ENCODE measurements around the gene ADGRV1. TPM values are rescaled to one million over a fixed set of nuclear protein-coding genes. Genes with fewer than 3 reads are reported as not detected.
"Not testable (repeated sequence)": the region's sequence is repeated elsewhere in the genome, so short reads cannot be mapped to it uniquely, and the experiment has no call there.

The ADGRV1 gene
- total RNA-seq, 1 experiment from 2014 or later: not detected

DNA sequence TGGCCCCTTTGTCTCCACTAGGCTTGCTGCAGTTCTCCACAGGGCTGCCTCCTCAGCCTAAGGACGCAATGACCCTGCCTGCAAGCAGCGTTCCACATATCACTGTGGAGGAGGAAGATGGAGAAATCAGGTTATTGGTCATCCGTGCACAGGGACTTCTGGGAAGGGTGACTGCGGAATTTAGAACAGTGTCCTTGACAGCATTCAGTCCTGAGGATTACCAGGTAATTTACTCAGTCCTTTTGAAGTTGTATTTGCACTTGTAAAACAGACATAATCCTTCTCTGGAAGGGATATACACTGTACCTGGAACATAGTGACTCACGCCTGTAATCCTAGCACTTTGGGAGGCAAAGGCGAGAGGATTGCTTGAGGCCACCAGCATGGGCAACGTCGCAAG is 116.6 kb downstream of the ADGRV1 start:
- Mint-ChIP-seq H3K4me3 (ENCODE audit: unreplicated experiment) (no peak overlapping the region), H3K36me3 (ENCODE audit: insufficient read depth, unreplicated experiment) (no peaks in the 10 kb centered on the region), H3K27ac (ENCODE audit: low read depth, unreplicated experiment) (no peak overlapping the region), H3K27me3 (ENCODE audit: insufficient read depth, unreplicated experiment) (peaks cover 69% of the 10 kb centered on the region), H3K4me1 (ENCODE audit: insufficient read depth, unreplicated experiment) (no peaks in the 10 kb centered on the region), H3K9me3 (ENCODE audit: unreplicated experiment) (no peaks in the 10 kb centered on the region)
- ChIA-PET CTCF (no interaction called here), POLR2A (no interaction called here)
- BruUV-seq (replicated peaks): no TSS peak
- intact Hi-C loops (cut with micrococcal nuclease): no loop called here
- DNase-seq (ENCODE audit: unreplicated experiment): no peak
- TF ChIP-seq, protein P1, sequence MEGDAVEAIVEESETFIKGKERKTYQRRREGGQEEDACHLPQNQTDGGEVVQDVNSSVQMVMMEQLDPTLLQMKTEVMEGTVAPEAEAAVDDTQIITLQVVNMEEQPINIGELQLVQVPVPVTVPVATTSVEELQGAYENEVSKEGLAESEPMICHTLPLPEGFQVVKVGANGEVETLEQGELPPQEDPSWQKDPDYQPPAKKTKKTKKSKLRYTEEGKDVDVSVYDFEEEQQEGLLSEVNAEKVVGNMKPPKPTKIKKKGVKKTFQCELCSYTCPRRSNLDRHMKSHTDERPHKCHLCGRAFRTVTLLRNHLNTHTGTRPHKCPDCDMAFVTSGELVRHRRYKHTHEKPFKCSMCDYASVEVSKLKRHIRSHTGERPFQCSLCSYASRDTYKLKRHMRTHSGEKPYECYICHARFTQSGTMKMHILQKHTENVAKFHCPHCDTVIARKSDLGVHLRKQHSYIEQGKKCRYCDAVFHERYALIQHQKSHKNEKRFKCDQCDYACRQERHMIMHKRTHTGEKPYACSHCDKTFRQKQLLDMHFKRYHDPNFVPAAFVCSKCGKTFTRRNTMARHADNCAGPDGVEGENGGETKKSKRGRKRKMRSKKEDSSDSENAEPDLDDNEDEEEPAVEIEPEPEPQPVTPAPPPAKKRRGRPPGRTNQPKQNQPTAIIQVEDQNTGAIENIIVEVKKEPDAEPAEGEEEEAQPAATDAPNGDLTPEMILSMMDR (IDR thresholded peaks at IDR 0.05; ENCODE audit: unreplicated experiment): no peak

DNA sequence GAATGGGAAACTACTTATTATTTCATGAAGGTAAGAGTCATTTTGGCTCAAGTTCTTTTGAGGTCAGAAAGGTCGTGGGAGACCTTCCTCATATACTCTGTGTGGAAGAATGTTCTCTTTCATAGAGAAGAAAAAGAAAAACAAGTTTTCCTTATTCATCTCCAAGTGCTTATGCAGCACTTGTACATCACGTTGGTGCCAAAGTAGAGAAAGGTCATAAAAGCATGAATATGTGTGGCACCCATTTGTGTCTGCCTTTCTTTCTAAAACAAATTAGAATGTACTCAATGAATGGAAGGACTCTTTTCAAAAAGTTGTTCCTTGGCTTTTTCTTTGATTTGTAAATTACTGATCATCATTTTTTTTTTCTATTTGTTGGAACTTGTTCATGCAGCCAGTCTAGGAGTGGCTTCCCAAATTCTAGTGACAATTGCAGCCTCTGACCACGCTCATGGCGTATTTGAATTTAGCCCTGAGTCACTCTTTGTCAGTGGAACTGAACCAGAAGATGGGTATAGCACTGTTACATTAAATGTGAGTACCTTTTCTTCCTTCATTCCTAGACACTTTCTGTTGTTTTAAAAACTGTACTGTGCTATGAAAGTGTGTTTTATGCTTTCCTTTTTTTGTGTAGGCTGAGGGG is 122.4 kb downstream of the ADGRV1 start:
- Mint-ChIP-seq H3K27ac (ENCODE audit: low read depth, unreplicated experiment) (no peak overlapping the region), H3K36me3 (ENCODE audit: insufficient read depth, unreplicated experiment) (no peaks in the 10 kb centered on the region), H3K4me1 (ENCODE audit: insufficient read depth, unreplicated experiment) (no peaks in the 10 kb centered on the region), H3K4me3 (ENCODE audit: unreplicated experiment) (no peak overlapping the region), H3K27me3 (ENCODE audit: insufficient read depth, unreplicated experiment) (peaks cover 51% of the 10 kb centered on the region), H3K9me3 (ENCODE audit: unreplicated experiment) (no peaks in the 10 kb centered on the region)
- DNase-seq (ENCODE audit: unreplicated experiment): no peak
- intact Hi-C loops (cut with micrococcal nuclease): no loop called here
- BruUV-seq (replicated peaks): no TSS peak
- ChIA-PET CTCF (interaction anchor here (0.7 kb wide), 1 partner anchor 13 kb away, joined by 3 read pairs; no protein-coding TSS in a partner anchor), POLR2A (no interaction called here)
- TF ChIP-seq, protein P1 (IDR thresholded peaks at IDR 0.05; ENCODE audit: unreplicated experiment): no peak

- CTCF ChIA-PET: interaction anchor here (0.6 kb wide), 1 partner anchor 70 kb away, joined by 3 read pairs; no protein-coding TSS in a partner anchor
- no peak for DNase-seq (ENCODE audit: unreplicated experiment)
- no peaks in the 10 kb centered on the region for H3K36me3 Mint-ChIP-seq (ENCODE audit: insufficient read depth, unreplicated experiment)
- H3K27me3 Mint-ChIP-seq (ENCODE audit: insufficient read depth, unreplicated experiment): peaks cover 40% of the 10 kb centered on the region
- TF ChIP-seq, protein P1 (IDR thresholded peaks at IDR 0.05; ENCODE audit: unreplicated experiment): no peak
- no peaks in the 10 kb centered on the region for H3K9me3 Mint-ChIP-seq (ENCODE audit: unreplicated experiment)
- H3K4me1 Mint-ChIP-seq (ENCODE audit: insufficient read depth, unreplicated experiment): no peaks in the 10 kb centered on the region
- POLR2A ChIA-PET: no interaction called here
- intact Hi-C loops (cut with micrococcal nuclease): no loop called here
- no peak overlapping the region for H3K4me3 Mint-ChIP-seq (ENCODE audit: unreplicated experiment)
- no TSS peak for BruUV-seq (replicated peaks)
- no peak overlapping the region for H3K27ac Mint-ChIP-seq (ENCODE audit: low read depth, unreplicated experiment)
Measured at GRCh38 chr5:90682278-90682677, 123.7 kb downstream of the ADGRV1 start.

DNA sequence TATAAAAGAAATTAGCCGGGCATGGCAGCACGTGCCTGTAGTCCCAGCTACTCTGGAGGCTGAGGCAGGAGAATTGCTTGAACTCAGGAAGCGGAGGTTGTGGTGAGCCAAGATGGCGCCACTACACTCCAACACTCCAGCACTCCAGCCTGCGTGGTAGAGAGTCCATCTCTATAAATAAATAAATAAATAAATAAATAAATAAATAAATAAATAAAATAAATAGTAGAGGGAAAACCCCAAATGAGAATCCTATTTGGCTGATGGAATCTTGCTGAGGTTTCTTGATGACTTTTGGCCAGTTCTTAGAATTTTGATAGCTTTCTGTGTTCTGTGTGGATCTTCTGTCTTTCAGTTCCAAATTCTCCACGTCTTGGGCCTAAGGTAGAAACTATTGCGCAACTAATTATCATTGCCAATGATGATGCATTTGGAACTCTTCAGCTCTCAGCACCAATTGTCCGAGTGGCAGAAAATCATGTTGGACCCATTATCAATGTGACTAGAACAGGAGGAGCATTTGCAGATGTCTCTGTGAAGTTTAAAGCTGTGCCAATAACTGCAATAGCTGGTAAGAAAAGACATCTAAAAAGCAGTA is 126.9 kb downstream of the ADGRV1 start:
- Mint-ChIP-seq H3K4me3 (ENCODE audit: unreplicated experiment) (no peak overlapping the region), H3K4me1 (ENCODE audit: insufficient read depth, unreplicated experiment) (no peaks in the 10 kb centered on the region), H3K27ac (ENCODE audit: low read depth, unreplicated experiment) (no peak overlapping the region), H3K36me3 (ENCODE audit: insufficient read depth, unreplicated experiment) (no peaks in the 10 kb centered on the region), H3K9me3 (ENCODE audit: unreplicated experiment) (no peaks in the 10 kb centered on the region), H3K27me3 (ENCODE audit: insufficient read depth, unreplicated experiment) (peaks cover 19% of the 10 kb centered on the region)
- ChIA-PET POLR2A (no interaction called here), CTCF (interaction anchor here (0.6 to 0.7 kb wide), 2 partner anchors 76 to 211 kb away, joined by 3 read pairs; partner anchors contain the start of genes MBLAC2 and POLR3G)
- BruUV-seq (replicated peaks): no TSS peak
- TF ChIP-seq, protein P1 (IDR thresholded peaks at IDR 0.05; ENCODE audit: unreplicated experiment): no peak
- intact Hi-C loops (cut with micrococcal nuclease): no loop called here
- no peak for DNase-seq (ENCODE audit: unreplicated experiment)

DNA sequence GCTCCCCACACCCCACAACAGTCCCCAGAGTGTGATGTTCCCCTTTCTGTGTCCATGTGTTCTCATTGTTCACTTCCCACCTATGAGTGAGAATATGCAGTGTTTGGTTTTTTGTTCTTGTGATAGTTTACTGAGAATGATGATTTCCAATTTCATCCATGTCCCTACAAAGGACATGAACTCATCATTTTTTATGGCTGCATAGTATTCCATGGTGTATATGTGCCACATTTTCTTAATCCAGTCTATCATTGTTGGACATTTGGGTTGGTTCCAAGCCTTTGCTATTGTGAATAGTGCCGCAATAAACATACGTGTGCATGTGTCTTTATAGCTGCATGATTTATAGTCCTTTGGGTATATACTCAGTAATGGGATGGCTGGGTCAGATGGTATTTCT is 127.8 kb downstream of the ADGRV1 start:
- intact Hi-C loops (cut with micrococcal nuclease); DNase-seq (ENCODE audit: unreplicated experiment); POLR2A ChIA-PET; BruUV-seq (replicated peaks); H3K9me3 Mint-ChIP-seq (ENCODE audit: unreplicated experiment); H3K4me1 Mint-ChIP-seq (ENCODE audit: insufficient read depth, unreplicated experiment); H3K27ac Mint-ChIP-seq (ENCODE audit: low read depth, unreplicated experiment); CTCF ChIA-PET; H3K36me3 Mint-ChIP-seq (ENCODE audit: insufficient read depth, unreplicated experiment); H3K4me3 Mint-ChIP-seq (ENCODE audit: unreplicated experiment): not testable (repeated sequence)
- peaks cover 27% of the 10 kb centered on the region for H3K27me3 Mint-ChIP-seq (ENCODE audit: insufficient read depth, unreplicated experiment)

DNA sequence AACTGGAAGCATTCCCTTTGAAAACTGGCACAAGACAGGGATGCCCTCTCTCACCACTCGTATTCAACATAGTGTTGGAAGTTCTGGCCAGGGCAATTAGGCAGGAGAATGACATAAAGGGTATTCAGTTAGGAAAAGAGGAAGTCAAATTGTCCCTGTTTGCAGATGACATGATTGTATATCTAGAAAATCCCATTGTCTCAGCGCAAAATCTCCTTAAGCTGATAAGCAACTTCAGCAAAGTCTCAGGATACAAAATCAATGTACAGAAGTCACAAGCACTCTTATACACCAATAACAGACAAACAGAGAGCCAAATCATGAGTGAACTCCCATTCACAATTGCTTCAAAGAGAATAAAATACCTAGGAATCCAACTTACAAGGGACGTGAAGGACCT is 128.9 kb downstream of the ADGRV1 start:
- H3K36me3 Mint-ChIP-seq (ENCODE audit: insufficient read depth, unreplicated experiment); CTCF ChIA-PET; BruUV-seq (replicated peaks); H3K4me3 Mint-ChIP-seq (ENCODE audit: unreplicated experiment); H3K9me3 Mint-ChIP-seq (ENCODE audit: unreplicated experiment); H3K27ac Mint-ChIP-seq (ENCODE audit: low read depth, unreplicated experiment); intact Hi-C loops (cut with micrococcal nuclease); POLR2A ChIA-PET; DNase-seq (ENCODE audit: unreplicated experiment); H3K4me1 Mint-ChIP-seq (ENCODE audit: insufficient read depth, unreplicated experiment): not testable (repeated sequence)
- peaks cover 19% of the 10 kb centered on the region for H3K27me3 Mint-ChIP-seq (ENCODE audit: insufficient read depth, unreplicated experiment)
